Fibroblast of lung (primary cell): ENCODE measurements around the gene UBR3. TPM values are rescaled to one million over a fixed set of nuclear protein-coding genes. Genes with fewer than 3 reads are reported as not detected.

Source experiments
- DNase-seq, 2 donors: peaks; one replicate each; pipeline versions ENCODE4 v3.0.0 to v3.0.0-alpha.2; 2010; ENCODE audit warnings: low read depth in 2 of 2
- H2AFZ ChIP-seq: 2 replicates; pipeline ENCODE4 v1.5.1; 2012; ENCODE audit warnings: low read length, control low read depth, inconsistent platforms
- H3K27ac ChIP-seq: 2 replicates; pipeline ENCODE4 v1.5.1; 2011; ENCODE audit warnings: low read length, control low read depth; ENCODE audit not compliant: insufficient read depth
- H3K27me3 ChIP-seq: 2 replicates; pipeline ENCODE4 v1.5.1; 2011; ENCODE audit warnings: mild to moderate bottlenecking, low read length; ENCODE audit not compliant: control insufficient read depth, insufficient read depth
- H3K36me3 ChIP-seq: 2 replicates; pipeline ENCODE4 v1.5.1; 2011; ENCODE audit warnings: low read length; ENCODE audit not compliant: control insufficient read depth, insufficient read depth
- H3K4me1 ChIP-seq: 2 replicates; pipeline ENCODE4 v1.5.1; 2011; ENCODE audit warnings: low read length; ENCODE audit not compliant: control insufficient read depth, insufficient read depth; ENCODE audit errors: extremely low read depth
- H3K4me2 ChIP-seq: 2 replicates; pipeline ENCODE4 v1.5.1; 2011; ENCODE audit warnings: low read length, control low read depth; ENCODE audit not compliant: insufficient read depth; ENCODE audit errors: extremely low read depth
- H3K4me3 ChIP-seq, 4 experiments: fragments of 200-600 bp in 1 of 4; sonication (generic) in 1 of 4; replicated peaks in 1 of 4; 2 replicates each; pipeline ENCODE4 v1.5.1; 2011 to 2016; ENCODE audit warnings: low read length in 4 of 4, low read depth in 3 of 4, mild to moderate bottlenecking in 3 of 4, control low read depth in 2 of 4, inconsistent platforms in 1 of 4, mixed read lengths in 1 of 4; ENCODE audit not compliant: insufficient read depth in 1 of 4; ENCODE audit errors: control extremely low read depth in 1 of 4
- H3K79me2 ChIP-seq: 2 replicates; pipeline ENCODE4 v1.5.1; 2012; ENCODE audit warnings: mild to moderate bottlenecking, low read length, inconsistent platforms; ENCODE audit not compliant: control insufficient read depth, insufficient read depth
- H3K9ac ChIP-seq: 2 replicates; pipeline ENCODE4 v1.5.1; 2011; ENCODE audit warnings: mild to moderate bottlenecking, low read length, control low read depth; ENCODE audit not compliant: insufficient read depth
- H3K9me3 ChIP-seq: 2 replicates; pipeline ENCODE4 v1.5.1; 2012; ENCODE audit warnings: low read depth, low read length; ENCODE audit not compliant: control insufficient read depth, insufficient read depth
- H4K20me1 ChIP-seq: 2 replicates; pipeline ENCODE4 v1.5.1; 2011; ENCODE audit warnings: low read length; ENCODE audit not compliant: control insufficient read depth, insufficient read depth; ENCODE audit errors: extremely low read depth
- CTCF ChIP-seq, 2 donors: IDR thresholded peaks in 1 of 2; conservative IDR thresholded peaks in 1 of 2; 1 replicate in 1 of 2; 2 replicates in 1 of 2; pipeline ENCODE4 v1.5.1; 2011 to 2012; ENCODE audit warnings: low read length in 2 of 2, control low read depth in 1 of 2, inconsistent platforms in 1 of 2, low read depth in 1 of 2, mild to moderate bottlenecking in 1 of 2
- EZH2 ChIP-seq: IDR thresholded peaks from 2 replicates; pipeline ENCODE4 v1.5.1; 2012; ENCODE audit warnings: low read length, control low read depth, mild to moderate bottlenecking; ENCODE audit errors: missing control alignments
- polyA plus RNA-seq, 2 donors: library from polyadenylated mRNA; depleted of rRNA in 1 of 2; stranded (reverse) in 1 of 2; unstranded in 1 of 2; fragments of >200 nt; gene quantifications; 2 replicates each; pipeline ENCODE4 v1.2.1, GENCODE V29; 2011 to 2012; ENCODE audit warnings: missing spikeins in 1 of 2
- total RNA-seq: library from RNA; depleted of rRNA; stranded (reverse); fragments of >200 nt; gene quantifications from 2 replicates; pipeline ENCODE4 v1.2.1, GENCODE V29; 2014

Gene UBR3
- total and polyA plus RNA-seq, 2 donors (not counting 1 experiment from before 2014, with no cell fraction given), result 21.7 to 39.5 TPM

- H3K36me3 ChIP-seq, result no peaks in the 10 kb centered on the region
- no peaks in the 10 kb centered on the region for H3K79me2 ChIP-seq
- TF ChIP-seq EZH2 (no peak), CTCF (conservative IDR thresholded peaks at IDR 0.05 in 1 of 2, IDR thresholded peaks at IDR 0.05 in 1 of 2; ENCODE audit: low read depth in 1 of 2, low read length in 2 of 2) (no peak)
- no peak overlapping the region for H2AFZ ChIP-seq
- H3K27ac ChIP-seq, result no peak overlapping the region
- no peaks in the 10 kb centered on the region for H4K20me1 ChIP-seq
- no peaks in the 10 kb centered on the region for H3K27me3 ChIP-seq
- DNase-seq, result no peak
- no peaks in the 10 kb centered on the region for H3K9me3 ChIP-seq
- H3K4me2 ChIP-seq, result no peak overlapping the region
- no peak overlapping the region for H3K4me3 ChIP-seq
- H3K4me1 ChIP-seq, result no peaks in the 10 kb centered on the region
- no peak overlapping the region for H3K9ac ChIP-seq
Observed at GRCh38 chr2:169963786-169964185, 136.5 kb downstream of the UBR3 start.

GRCh38 chr2:169964740-169965139 is 137.5 kb downstream of the UBR3 start:
- H3K27me3 ChIP-seq, result no peaks in the 10 kb centered on the region
- no peak overlapping the region for H3K27ac ChIP-seq
- TF ChIP-seq EZH2 (no peak), CTCF (conservative IDR thresholded peaks at IDR 0.05 in 1 of 2, IDR thresholded peaks at IDR 0.05 in 1 of 2; ENCODE audit: low read depth in 1 of 2, low read length in 2 of 2) (no peak)
- H3K79me2 ChIP-seq, result no peaks in the 10 kb centered on the region
- no peak overlapping the region for H3K4me2 ChIP-seq
- no peaks in the 10 kb centered on the region for H3K9me3 ChIP-seq
- peak; percentile 20 to 22 for DNase-seq
- no peak overlapping the region for H2AFZ ChIP-seq
- H3K9ac ChIP-seq, result no peak overlapping the region
- H3K4me1 ChIP-seq, result no peaks in the 10 kb centered on the region
- H3K36me3 ChIP-seq, result no peaks in the 10 kb centered on the region
- no peak overlapping the region for H3K4me3 ChIP-seq
- H4K20me1 ChIP-seq, result no peaks in the 10 kb centered on the region

- DNase-seq, result peak in 1 of 2 donors; percentile 35
- Histone ChIP-seq H3K9me3 (no peaks in the 10 kb centered on the region), H3K79me2 (no peaks in the 10 kb centered on the region), H3K4me1 (no peaks in the 10 kb centered on the region), H3K36me3 (no peaks in the 10 kb centered on the region), H2AFZ (no peak overlapping the region), H3K27ac (no peak overlapping the region), H3K9ac (no peak overlapping the region), H3K4me3 (no peak overlapping the region), H4K20me1 (no peaks in the 10 kb centered on the region), H3K4me2 (no peak overlapping the region), H3K27me3 (no peaks in the 10 kb centered on the region)
- TF ChIP-seq EZH2 (no peak), CTCF (conservative IDR thresholded peaks at IDR 0.05 in 1 of 2, IDR thresholded peaks at IDR 0.05 in 1 of 2; ENCODE audit: low read depth in 1 of 2, low read length in 2 of 2) (no peak)
Observed at GRCh38 chr2:169965495-169965894, 138.2 kb downstream of the UBR3 start.
